Measurements from ENCODE around the gene KRTAP10-1. TPM values are rescaled to one million over a fixed set of nuclear protein-coding genes. Genes with fewer than 3 reads are reported as not detected.
"Not testable (repeated sequence)": the region's sequence is repeated elsewhere in the genome, so short reads cannot be mapped to it uniquely, and the experiment has no call there.

KRTAP10-1 gene
- total and polyA plus RNA-seq, 2 experiments from 2014 or later = not detected

- no peak for DNase-seq
- in situ Hi-C loops (cut with MboI) = no loop called here
- peaks cover 41% of the 10 kb centered on the region for H3K27me3 ChIP-seq (replicated peaks; ENCODE audit: insufficient read depth)
- H3K9me2 ChIP-seq (ENCODE audit: insufficient read depth) = no peaks in the 10 kb centered on the region
- no peaks in the 10 kb centered on the region for H3F3A ChIP-seq (ENCODE audit: insufficient read depth)
- H2AFZ ChIP-seq = no peak within 1 kb of the TSS
- H3K4me2 ChIP-seq (ENCODE audit: unreplicated experiment) = no peak within 1 kb of the TSS
- WGBS, 2 experiments (ENCODE audit: low coverage in 1 of 2, low lambda C conversion rate in 2 of 2, missing lambda C conversion rate in 2 of 2) = 22 to 25% methylated on average over 15 to 17 of the region's 17 CpGs
- no peaks in the 10 kb centered on the region for H3K79me2 ChIP-seq (ENCODE audit: insufficient read depth)
- no peak within 1 kb of the TSS for H3K4me3 ChIP-seq
- H3K27ac ChIP-seq = no peak within 1 kb of the TSS
- no peaks in the 10 kb centered on the region for H4K20me1 ChIP-seq (ENCODE audit: insufficient read depth)
- no peak within 1 kb of the TSS for H3K9ac ChIP-seq
- no peaks in the 10 kb centered on the region for H3K9me3 ChIP-seq (ENCODE audit: low read depth)
- no peaks in the 10 kb centered on the region for H3K4me1 ChIP-seq (ENCODE audit: insufficient read depth)
- TF ChIP-seq EZH2 (IDR thresholded peaks at IDR 0.05; ENCODE audit: insufficient read depth, poor library complexity, severe bottlenecking) (no peak), EZH2phosphoT487 (IDR thresholded peaks at IDR 0.05; ENCODE audit: insufficient read depth, low read depth) (no peak)
- H3K36me3 ChIP-seq (ENCODE audit: low read depth) = no peaks in the 10 kb centered on the region
Observed at GRCh38 chr21:44551340-44551961, 11.5 kb upstream of the KRTAP10-1 start, which contains the start of gene KRTAP10-2. TSS of gene KRTAP10-2 (minus strand) at chr21:44551505. CDS start at chr21:44551458, 47 bp downstream.

GRCh38 chr21:44550807-44551206 is 10.8 kb upstream of the KRTAP10-1 start:
- Histone ChIP-seq H3K36me3 (ENCODE audit: low read depth) (no peaks in the 10 kb centered on the region), H3K27me3 (replicated peaks; ENCODE audit: insufficient read depth) (peaks cover 38% of the 10 kb centered on the region), H3K9me3 (ENCODE audit: low read depth) (no peaks in the 10 kb centered on the region), H3F3A (ENCODE audit: insufficient read depth) (no peaks in the 10 kb centered on the region), H4K20me1 (ENCODE audit: insufficient read depth) (no peaks in the 10 kb centered on the region), H3K9me2 (ENCODE audit: insufficient read depth) (no peaks in the 10 kb centered on the region), H3K4me1 (ENCODE audit: insufficient read depth) (no peaks in the 10 kb centered on the region), H3K4me2 (ENCODE audit: unreplicated experiment) (no peak overlapping the region), H3K79me2 (ENCODE audit: insufficient read depth) (no peaks in the 10 kb centered on the region), H2AFZ (no peak overlapping the region), H3K4me3 (no peak overlapping the region), H3K9ac (no peak overlapping the region), H3K27ac (no peak overlapping the region)
- TF ChIP-seq EZH2phosphoT487 (IDR thresholded peaks at IDR 0.05; ENCODE audit: insufficient read depth, low read depth) (no peak), EZH2 (IDR thresholded peaks at IDR 0.05; ENCODE audit: insufficient read depth, poor library complexity, severe bottlenecking) (no peak)
- in situ Hi-C loops (cut with MboI) = no loop called here
- 5 to 9% methylated on average over 10 of the region's 10 CpGs for WGBS, 2 experiments (ENCODE audit: low coverage in 1 of 2, low lambda C conversion rate in 2 of 2, missing lambda C conversion rate in 2 of 2)
- DNase-seq = peak; percentile 18

GRCh38 chr21:44550285-44550684 is 10.3 kb upstream of the KRTAP10-1 start:
- in situ Hi-C loops (cut with MboI); H4K20me1 ChIP-seq (ENCODE audit: insufficient read depth); H3K4me2 ChIP-seq (ENCODE audit: unreplicated experiment); H3K4me1 ChIP-seq (ENCODE audit: insufficient read depth); H3K9me3 ChIP-seq (ENCODE audit: low read depth); H3K36me3 ChIP-seq (ENCODE audit: low read depth); H3F3A ChIP-seq (ENCODE audit: insufficient read depth); H3K9me2 ChIP-seq (ENCODE audit: insufficient read depth); H3K27ac ChIP-seq; H3K79me2 ChIP-seq (ENCODE audit: insufficient read depth); H2AFZ ChIP-seq; H3K9ac ChIP-seq; H3K4me3 ChIP-seq; DNase-seq: not testable (repeated sequence)
- WGBS, 2 experiments (ENCODE audit: low coverage in 1 of 2, low lambda C conversion rate in 2 of 2, missing lambda C conversion rate in 2 of 2) = 53 to 55% methylated on average over 15 to 17 of the region's 17 CpGs
- peaks cover 38% of the 10 kb centered on the region for H3K27me3 ChIP-seq (replicated peaks; ENCODE audit: insufficient read depth)

GRCh38 chr21:44549525-44550211 is 9.7 kb upstream of the KRTAP10-1 start:
- TF ChIP-seq EZH2phosphoT487 (IDR thresholded peaks at IDR 0.05; ENCODE audit: insufficient read depth, low read depth) = no peak
- TF ChIP-seq EZH2 (IDR thresholded peaks at IDR 0.05; ENCODE audit: insufficient read depth, poor library complexity, severe bottlenecking) = no peak
- Histone ChIP-seq H3K27ac (no peak overlapping the region), H3K9me2 (ENCODE audit: insufficient read depth) (no peaks in the 10 kb centered on the region), H3K79me2 (ENCODE audit: insufficient read depth) (no peaks in the 10 kb centered on the region), H3K27me3 (replicated peaks; ENCODE audit: insufficient read depth) (peaks cover 34% of the 10 kb centered on the region), H4K20me1 (ENCODE audit: insufficient read depth) (no peaks in the 10 kb centered on the region), H2AFZ (no peak overlapping the region), H3K4me3 (no peak overlapping the region), H3K9me3 (ENCODE audit: low read depth) (no peaks in the 10 kb centered on the region), H3K4me2 (ENCODE audit: unreplicated experiment) (no peak overlapping the region), H3K9ac (no peak overlapping the region), H3K4me1 (ENCODE audit: insufficient read depth) (no peaks in the 10 kb centered on the region), H3F3A (ENCODE audit: insufficient read depth) (no peaks in the 10 kb centered on the region), H3K36me3 (ENCODE audit: low read depth) (no peaks in the 10 kb centered on the region)
- no peak for DNase-seq
- WGBS, 2 experiments (ENCODE audit: low coverage in 1 of 2, low lambda C conversion rate in 2 of 2, missing lambda C conversion rate in 2 of 2) = 41 to 42% methylated on average over 24 to 25 of the region's 25 CpGs
- in situ Hi-C loops (cut with MboI) = no loop called here
